ENCODE data around the gene CHID1.
A peak's percentile ranks its signal among the peaks of the same experiment; 100 is the strongest.

The CHID1 gene

GRCh38 chr11:849951-850774, 60.4 kb downstream of the CHID1 start:
- no peak overlapping the region for H3K4me3 ChIP-seq (ENCODE audit: low read length)
- no peak overlapping the region for H3K9ac ChIP-seq (ENCODE audit: low read depth, low read length)
- no peaks in the 10 kb centered on the region for H3K9me3 ChIP-seq (replicated peaks; ENCODE audit: low read length)
- H3K27me3 ChIP-seq (ENCODE audit: control insufficient read depth, insufficient read depth, low read length): no peaks in the 10 kb centered on the region
- H3K4me2 ChIP-seq (ENCODE audit: low read length): peak overlapping the region; percentile 67
- H3K36me3 ChIP-seq (ENCODE audit: insufficient read depth, low read length): peaks cover 15% of the 10 kb centered on the region
- peaks cover 35% of the 10 kb centered on the region for H3K4me1 ChIP-seq (ENCODE audit: control insufficient read depth, insufficient read depth, low read length)

- Histone ChIP-seq H3K9me3 (replicated peaks; ENCODE audit: low read length) (no peaks in the 10 kb centered on the region), H3K4me2 (ENCODE audit: low read length) (peak overlapping the region; percentile 75), H3K4me3 (ENCODE audit: low read length) (peak overlapping the region; percentile 45), H3K9ac (ENCODE audit: low read depth, low read length) (no peak overlapping the region), H3K27me3 (ENCODE audit: control insufficient read depth, insufficient read depth, low read length) (no peaks in the 10 kb centered on the region), H3K4me1 (ENCODE audit: control insufficient read depth, insufficient read depth, low read length) (peaks cover 43% of the 10 kb centered on the region), H3K36me3 (ENCODE audit: insufficient read depth, low read length) (peaks cover 15% of the 10 kb centered on the region)
Observed at GRCh38 chr11:849104-849824, 61.3 kb downstream of the CHID1 start.

GRCh38 chr11:848380-848931, 62.2 kb downstream of the CHID1 start:
- H3K27me3 ChIP-seq (ENCODE audit: control insufficient read depth, insufficient read depth, low read length): no peaks in the 10 kb centered on the region
- peaks cover 49% of the 10 kb centered on the region for H3K4me1 ChIP-seq (ENCODE audit: control insufficient read depth, insufficient read depth, low read length)
- no peaks in the 10 kb centered on the region for H3K9me3 ChIP-seq (replicated peaks; ENCODE audit: low read length)
- peaks cover 15% of the 10 kb centered on the region for H3K36me3 ChIP-seq (ENCODE audit: insufficient read depth, low read length)
- H3K4me2 ChIP-seq (ENCODE audit: low read length): peak overlapping the region; percentile 75
- no peak overlapping the region for H3K9ac ChIP-seq (ENCODE audit: low read depth, low read length)
- no peak overlapping the region for H3K4me3 ChIP-seq (ENCODE audit: low read length)

- Histone ChIP-seq H3K36me3 (ENCODE audit: insufficient read depth, low read length) (peaks cover 15% of the 10 kb centered on the region), H3K9me3 (replicated peaks; ENCODE audit: low read length) (no peaks in the 10 kb centered on the region), H3K4me2 (ENCODE audit: low read length) (no peak overlapping the region), H3K4me1 (ENCODE audit: control insufficient read depth, insufficient read depth, low read length) (peaks cover 49% of the 10 kb centered on the region), H3K4me3 (ENCODE audit: low read length) (no peak overlapping the region), H3K27me3 (ENCODE audit: control insufficient read depth, insufficient read depth, low read length) (no peaks in the 10 kb centered on the region), H3K9ac (ENCODE audit: low read depth, low read length) (no peak overlapping the region)
Observed at GRCh38 chr11:847876-848275, 62.7 kb downstream of the CHID1 start.

- Histone ChIP-seq H3K4me2 (ENCODE audit: low read length) (peak overlapping the region; percentile 90), H3K4me3 (ENCODE audit: low read length) (peak overlapping the region; percentile 98), H3K4me1 (ENCODE audit: control insufficient read depth, insufficient read depth, low read length) (peaks cover 49% of the 10 kb centered on the region), H3K9me3 (replicated peaks; ENCODE audit: low read length) (no peaks in the 10 kb centered on the region), H3K27me3 (ENCODE audit: control insufficient read depth, insufficient read depth, low read length) (no peaks in the 10 kb centered on the region), H3K36me3 (ENCODE audit: insufficient read depth, low read length) (peaks cover 15% of the 10 kb centered on the region), H3K9ac (ENCODE audit: low read depth, low read length) (peak overlapping the region; percentile 97)
Observed at GRCh38 chr11:846496-847098, 64.0 kb downstream of the CHID1 start.

- H3K4me3 ChIP-seq (ENCODE audit: low read length): peak overlapping the region; percentile 98
- H3K9me3 ChIP-seq (replicated peaks; ENCODE audit: low read length): no peaks in the 10 kb centered on the region
- no peaks in the 10 kb centered on the region for H3K27me3 ChIP-seq (ENCODE audit: control insufficient read depth, insufficient read depth, low read length)
- peak overlapping the region; percentile 97 for H3K9ac ChIP-seq (ENCODE audit: low read depth, low read length)
- H3K4me2 ChIP-seq (ENCODE audit: low read length): peak overlapping the region; percentile 90
- peaks cover 18% of the 10 kb centered on the region for H3K36me3 ChIP-seq (ENCODE audit: insufficient read depth, low read length)
- H3K4me1 ChIP-seq (ENCODE audit: control insufficient read depth, insufficient read depth, low read length): peaks cover 51% of the 10 kb centered on the region
Observed at GRCh38 chr11:845872-846495, 64.6 kb downstream of the CHID1 start.

- H3K36me3 ChIP-seq (ENCODE audit: insufficient read depth, low read length): peaks cover 23% of the 10 kb centered on the region
- peak overlapping the region; percentile 97 for H3K9ac ChIP-seq (ENCODE audit: low read depth, low read length)
- H3K4me2 ChIP-seq (ENCODE audit: low read length): peak overlapping the region; percentile 90
- no peaks in the 10 kb centered on the region for H3K9me3 ChIP-seq (replicated peaks; ENCODE audit: low read length)
- H3K27me3 ChIP-seq (ENCODE audit: control insufficient read depth, insufficient read depth, low read length): no peaks in the 10 kb centered on the region
- H3K4me3 ChIP-seq (ENCODE audit: low read length): peak overlapping the region; percentile 98
- peaks cover 61% of the 10 kb centered on the region for H3K4me1 ChIP-seq (ENCODE audit: control insufficient read depth, insufficient read depth, low read length)
Observed at GRCh38 chr11:844693-845644, 65.6 kb downstream of the CHID1 start.

- peaks cover 66% of the 10 kb centered on the region for H3K4me1 ChIP-seq (ENCODE audit: control insufficient read depth, insufficient read depth, low read length)
- H3K27me3 ChIP-seq (ENCODE audit: control insufficient read depth, insufficient read depth, low read length): no peaks in the 10 kb centered on the region
- H3K9ac ChIP-seq (ENCODE audit: low read depth, low read length): peak overlapping the region; percentile 97
- no peaks in the 10 kb centered on the region for H3K9me3 ChIP-seq (replicated peaks; ENCODE audit: low read length)
- peak overlapping the region; percentile 90 for H3K4me2 ChIP-seq (ENCODE audit: low read length)
- H3K4me3 ChIP-seq (ENCODE audit: low read length): peak overlapping the region; percentile 98
- peaks cover 32% of the 10 kb centered on the region for H3K36me3 ChIP-seq (ENCODE audit: insufficient read depth, low read length)
Observed at GRCh38 chr11:843818-844692, 66.6 kb downstream of the CHID1 start.

GRCh38 chr11:843086-843734, 67.4 kb downstream of the CHID1 start:
- peaks cover 36% of the 10 kb centered on the region for H3K36me3 ChIP-seq (ENCODE audit: insufficient read depth, low read length)
- no peaks in the 10 kb centered on the region for H3K27me3 ChIP-seq (ENCODE audit: control insufficient read depth, insufficient read depth, low read length)
- H3K4me3 ChIP-seq (ENCODE audit: low read length): peak overlapping the region; percentile 98
- peaks cover 65% of the 10 kb centered on the region for H3K4me1 ChIP-seq (ENCODE audit: control insufficient read depth, insufficient read depth, low read length)
- no peaks in the 10 kb centered on the region for H3K9me3 ChIP-seq (replicated peaks; ENCODE audit: low read length)
- peak overlapping the region; percentile 97 for H3K9ac ChIP-seq (ENCODE audit: low read depth, low read length)
- peak overlapping the region; percentile 90 for H3K4me2 ChIP-seq (ENCODE audit: low read length)

Measured in skeletal muscle satellite cell (primary cell).